ENCODE measurements around the gene KRTAP9-1.

- no peak for TF ChIP-seq POLR2A (IDR thresholded peaks at IDR 0.05)
- TF ChIP-seq CTCF (IDR thresholded peaks at IDR 0.05), result no peak
- TF ChIP-seq EP300 (IDR thresholded peaks at IDR 0.05), result no peak
Measured at GRCh38 chr17:41199421-41200078, 9.9 kb downstream of the KRTAP9-1 start.

All from tibial nerve (tissue), 4 donors.